HEK293T (cell line): ENCODE data around the gene ZNF749.

ENCODE experiments used
- CTCF ChIA-PET: fragments of 350-600 bp; formaldehyde crosslinking; extraction: SDS; loops from one replicate; lab custom pipeline; 2021; ENCODE audit warnings: antibody characterized with exemption, inconsistent platforms; lab: Yijun Ruan, JAX
- POLR2A ChIA-PET: fragments of 350-600 bp; formaldehyde crosslinking; extraction: SDS; loops from one replicate; lab custom pipeline; 2020; ENCODE audit warnings: antibody characterized with exemption, inconsistent platforms; lab: Yijun Ruan, JAX
- DNase-seq: peaks from one replicate; pipeline ENCODE4 v3.0.0; 2012; ENCODE audit warnings: mixed read lengths; ENCODE audit errors: extremely low spot score
- ARNT ChIP-seq: fragments of 450-650 bp; IDR thresholded peaks from 2 replicates; pipeline ENCODE4 v1.6.1; 2017; ENCODE audit warnings: mild to moderate bottlenecking
- BHLHE40 ChIP-seq: fragments of 450-650 bp; IDR thresholded peaks from 2 replicates; pipeline ENCODE4 v1.6.1; 2016; ENCODE audit warnings: mild to moderate bottlenecking, moderate library complexity, borderline replicate concordance
- CTBP1 ChIP-seq: fragments of 450-650 bp; IDR thresholded peaks from 2 replicates; pipeline ENCODE4 v1.6.1; 2016; ENCODE audit warnings: borderline replicate concordance
- ELF4 ChIP-seq: fragments of 450-650 bp; IDR thresholded peaks from 2 replicates; pipeline ENCODE4 v1.6.1; 2017; ENCODE audit warnings: antibody characterized with exemption
- FOXA1 ChIP-seq: fragments of 450-650 bp; IDR thresholded peaks from 2 replicates; pipeline ENCODE4 v1.6.1; 2016; ENCODE audit warnings: mild to moderate bottlenecking
- FOXK2 ChIP-seq: fragments of 450-650 bp; IDR thresholded peaks from 2 replicates; pipeline ENCODE4 v1.6.1; 2016; ENCODE audit warnings: mild to moderate bottlenecking
- FOXM1 ChIP-seq: fragments of 450-650 bp; IDR thresholded peaks from 2 replicates; pipeline ENCODE4 v1.6.1; 2017; ENCODE audit warnings: mild to moderate bottlenecking, borderline replicate concordance
- HDGF ChIP-seq: fragments of 450-650 bp; IDR thresholded peaks from 2 replicates; pipeline ENCODE4 v1.6.1; 2017; ENCODE audit warnings: antibody characterized with exemption, borderline replicate concordance
- L3MBTL2 ChIP-seq: fragments of 450-650 bp; conservative IDR thresholded peaks from 2 replicates; pipeline ENCODE4 v1.6.1; 2016; ENCODE audit warnings: mild to moderate bottlenecking
- LEF1 ChIP-seq: fragments of 450-650 bp; IDR thresholded peaks from 2 replicates; pipeline ENCODE4 v1.6.1; 2017; ENCODE audit warnings: mild to moderate bottlenecking, borderline replicate concordance
- NFRKB ChIP-seq: fragments of 450-650 bp; IDR thresholded peaks from 2 replicates; pipeline ENCODE4 v1.6.1; 2016; ENCODE audit warnings: mild to moderate bottlenecking, moderate library complexity
- PKNOX1 ChIP-seq: fragments of 450-650 bp; IDR thresholded peaks from 2 replicates; pipeline ENCODE4 v1.6.1; 2016
- SP1 ChIP-seq: fragments of 450-650 bp; IDR thresholded peaks from 2 replicates; pipeline ENCODE4 v1.6.1; 2017
- SUZ12 ChIP-seq: fragments of 450-650 bp; IDR thresholded peaks from 2 replicates; pipeline ENCODE4 v1.6.1; 2016; ENCODE audit warnings: mild to moderate bottlenecking
- TARDBP ChIP-seq: fragments of 450-650 bp; IDR thresholded peaks from 2 replicates; pipeline ENCODE4 v1.6.1; 2016
- ZNF384 ChIP-seq: fragments of 450-650 bp; IDR thresholded peaks from 2 replicates; pipeline ENCODE4 v1.6.1; 2016

ZNF749 gene

GRCh38 chr19:57434386-57435061 lies 601 bp upstream of the ZNF749 start:
- no peak for DNase-seq
- TF ChIP-seq NFRKB (no peak), FOXK2 (no peak), L3MBTL2 (no peak), FOXA1 (no peak), ELF4 (no peak), ZNF384 (no peak), ARNT (no peak), SUZ12 (no peak), PKNOX1 (no peak)
- ChIA-PET CTCF (no interaction called here), POLR2A (interaction anchor here (0.8 to 1.2 kb wide), 5 partner anchors 23 to 248 kb away, joined by 3 to 4 read pairs (median 4); partner anchors contain the start of genes ZNF17, ZNF548 and ZNF551)

GRCh38 chr19:57436417-57436816 lies 1.3 kb downstream of the ZNF749 start:
- ChIA-PET CTCF (no interaction called here), POLR2A (interaction anchor here (1.0 kb wide), 1 partner anchor 10 kb away, joined by 3 read pairs; no protein-coding TSS in a partner anchor)
- TF ChIP-seq FOXM1: no peak
- no peak for TF ChIP-seq FOXA1
- no peak for TF ChIP-seq CTBP1
- TF ChIP-seq LEF1: no peak
- TF ChIP-seq PKNOX1: no peak
- no peak for TF ChIP-seq ELF4
- TF ChIP-seq L3MBTL2: no peak
- no peak for DNase-seq

- no peak for DNase-seq
- TF ChIP-seq ZNF384: no peak
- TF ChIP-seq LEF1: no peak
- no peak for TF ChIP-seq FOXA1
- no peak for TF ChIP-seq BHLHE40
- no peak for TF ChIP-seq PKNOX1
- TF ChIP-seq FOXK2: no peak
- TF ChIP-seq TARDBP: no peak
- no peak for TF ChIP-seq SP1
- TF ChIP-seq ELF4: no peak
- TF ChIP-seq HDGF: no peak
- no peak for TF ChIP-seq FOXM1
- ChIA-PET POLR2A (no interaction called here), CTCF (no interaction called here)
Observed at GRCh38 chr19:57437931-57438330, 2.8 kb downstream of the ZNF749 start.

- DNase-seq: no peak
- TF ChIP-seq FOXA1 (no peak), PKNOX1 (no peak), HDGF (no peak), ARNT (no peak), FOXM1 (no peak), ELF4 (no peak), NFRKB (no peak), CTBP1 (no peak)
- CTCF ChIA-PET: no interaction called here
- POLR2A ChIA-PET: interaction anchor here (0.6 kb wide), 1 partner anchor 194 kb away, joined by 3 read pairs; the partner anchor contains the start of gene ZNF211
Observed at GRCh38 chr19:57438925-57439324, 3.8 kb downstream of the ZNF749 start.

- POLR2A ChIA-PET: no interaction called here
- DNase-seq: no peak
- TF ChIP-seq FOXA1 (no peak), L3MBTL2 (no peak), HDGF (no peak), ZNF384 (no peak), SP1 (no peak), TARDBP (no peak), CTBP1 (no peak), FOXK2 (no peak), NFRKB (no peak), ELF4 (no peak), LEF1 (no peak), SUZ12 (no peak), ARNT (no peak), BHLHE40 (no peak)
- CTCF ChIA-PET: no interaction called here
Observed at GRCh38 chr19:57441979-57442752, 7.0 kb downstream of the ZNF749 start.
